NCI-H2081 treated with DMSO at 0.1 percent for 48 hours (cell line): ENCODE data around the gene RNH1.
"Not testable (repeated sequence)": the region's sequence is repeated elsewhere in the genome, so short reads cannot be mapped to it uniquely, and the experiment has no call there.

Experiments used
- DNase-seq: peaks from one replicate; lab custom pipeline; 2025; lab: John Stamatoyannopoulos, UW

The RNH1 gene

DNA sequence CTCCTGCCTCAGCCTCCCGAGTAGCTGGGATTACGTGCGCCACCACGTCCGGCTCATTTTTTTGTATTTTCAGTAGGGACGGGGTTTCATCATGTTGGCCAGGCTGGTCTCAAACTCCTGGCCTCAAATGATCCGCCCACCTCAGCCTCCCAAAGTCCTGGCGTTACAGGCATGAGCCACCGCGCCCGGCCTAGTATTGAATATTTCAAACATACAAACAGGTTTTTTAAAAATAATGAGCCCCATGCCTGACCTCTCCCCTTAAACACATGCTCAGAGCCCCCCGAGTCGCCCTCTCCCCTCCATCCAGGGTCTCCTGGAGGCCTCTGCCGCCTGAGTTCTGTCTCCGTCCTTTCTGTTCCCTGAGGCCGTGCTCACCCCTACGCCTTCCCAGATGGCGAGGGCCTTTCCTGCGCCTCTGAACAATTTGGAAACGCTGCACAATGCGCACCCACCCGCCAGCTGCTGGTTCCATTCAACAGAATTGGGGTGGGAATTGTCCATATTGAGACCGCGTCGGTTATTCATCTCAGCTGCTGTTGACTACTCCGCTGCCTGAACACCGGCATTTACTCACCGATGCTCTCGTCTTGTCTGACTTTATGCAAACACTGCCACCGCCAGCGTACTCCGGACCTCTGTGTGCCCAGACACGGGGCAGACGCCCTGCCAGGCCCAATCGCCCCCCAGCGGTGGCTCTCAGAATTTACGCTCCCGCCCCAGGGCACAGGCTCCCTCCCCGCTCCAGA is 13.6 kb upstream of the RNH1 start:
- no peak for DNase-seq

DNA sequence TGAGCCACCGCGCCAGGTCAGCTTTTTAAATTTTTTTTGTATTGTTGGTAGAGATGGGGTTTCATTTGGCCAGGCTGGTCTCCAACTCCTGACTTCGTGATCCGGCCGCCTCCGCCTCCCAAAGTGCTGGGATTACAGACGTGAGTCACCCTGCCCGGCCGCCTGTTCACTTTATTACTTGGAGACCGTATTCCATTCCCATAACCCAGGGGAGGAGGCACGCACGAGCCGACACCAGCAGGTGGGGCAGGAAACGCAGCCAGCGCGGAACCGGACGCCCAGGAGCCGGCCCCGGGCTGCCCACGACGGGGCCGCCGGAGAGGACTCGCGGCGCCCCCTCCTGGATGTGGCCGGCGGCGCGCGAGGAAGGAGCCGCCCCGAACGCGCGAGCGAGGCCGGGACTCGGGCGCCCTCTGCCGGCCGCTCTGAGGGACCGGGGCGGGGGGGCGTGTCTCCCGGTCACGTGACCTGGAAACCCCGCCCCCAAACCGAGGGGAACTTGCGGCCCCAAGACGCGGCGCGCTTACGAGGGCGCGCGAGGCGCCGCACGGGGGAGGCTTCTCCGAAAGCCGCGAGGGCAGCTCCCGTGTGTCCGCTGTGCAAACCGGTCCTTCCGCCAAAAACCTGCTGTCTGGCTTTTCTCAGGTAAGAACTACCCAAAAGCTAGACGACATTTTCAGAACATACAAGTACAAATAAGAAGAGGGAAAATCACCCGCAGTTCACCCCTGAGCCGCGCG is 11.6 kb upstream of the RNH1 start:
- DNase-seq, result no peak

DNA sequence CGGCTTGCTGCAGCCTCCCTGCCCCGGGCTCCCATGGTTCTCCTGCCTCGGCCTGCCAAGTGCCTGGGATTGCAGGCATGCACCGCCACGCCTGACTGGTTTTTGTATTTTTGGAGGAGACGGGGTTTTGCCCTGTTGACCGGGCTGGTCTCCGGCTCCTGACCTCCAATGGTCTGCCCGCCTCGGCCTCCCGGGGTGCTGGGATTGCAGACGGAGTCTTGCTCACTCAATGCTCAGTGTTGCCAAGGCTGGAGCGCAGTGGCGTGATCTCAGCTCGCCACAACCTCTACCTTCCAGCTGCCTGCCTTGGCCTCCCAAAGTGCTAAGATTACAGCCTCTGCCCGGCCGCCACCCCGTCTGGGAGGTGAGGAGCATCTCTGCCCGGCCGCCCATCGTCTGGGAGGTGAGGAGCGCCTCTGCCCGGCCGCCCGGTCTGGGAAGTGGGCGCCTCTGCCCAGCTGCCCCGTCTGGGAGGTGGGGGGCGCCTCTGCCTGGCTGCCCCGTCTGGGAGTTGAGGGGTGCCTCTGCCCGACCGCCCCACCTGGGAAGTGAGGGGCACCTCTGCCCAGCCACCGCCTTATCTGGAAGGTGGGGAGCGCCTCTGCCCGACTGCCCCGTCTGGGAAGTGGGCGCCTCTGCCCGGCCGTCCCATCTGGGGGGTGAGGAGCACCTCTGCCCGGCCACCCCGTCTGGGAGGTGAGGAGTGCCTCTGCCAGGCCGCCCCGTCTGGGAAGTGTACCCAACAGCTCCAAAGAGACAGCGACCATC is 10.1 kb upstream of the RNH1 start:
- not testable (repeated sequence) for DNase-seq

DNA sequence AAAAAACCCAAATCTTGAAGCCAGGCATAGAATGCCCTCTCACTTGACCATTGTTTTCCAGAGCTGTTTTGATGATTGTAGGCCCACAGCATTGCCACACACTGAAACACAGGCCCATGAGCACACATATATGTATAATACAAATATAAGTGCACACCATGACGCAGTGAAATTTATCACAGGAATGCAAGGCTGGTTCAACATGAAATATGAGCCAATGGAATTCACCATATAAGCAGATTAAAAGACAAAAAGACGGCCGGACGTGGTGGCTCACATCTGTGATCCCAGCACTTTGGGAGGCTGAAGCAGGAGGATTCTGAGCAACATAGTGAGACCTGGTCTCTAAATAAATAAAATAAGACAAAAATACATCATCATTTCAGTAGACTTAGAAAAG is 9.4 kb upstream of the RNH1 start:
- no peak for DNase-seq

DNA sequence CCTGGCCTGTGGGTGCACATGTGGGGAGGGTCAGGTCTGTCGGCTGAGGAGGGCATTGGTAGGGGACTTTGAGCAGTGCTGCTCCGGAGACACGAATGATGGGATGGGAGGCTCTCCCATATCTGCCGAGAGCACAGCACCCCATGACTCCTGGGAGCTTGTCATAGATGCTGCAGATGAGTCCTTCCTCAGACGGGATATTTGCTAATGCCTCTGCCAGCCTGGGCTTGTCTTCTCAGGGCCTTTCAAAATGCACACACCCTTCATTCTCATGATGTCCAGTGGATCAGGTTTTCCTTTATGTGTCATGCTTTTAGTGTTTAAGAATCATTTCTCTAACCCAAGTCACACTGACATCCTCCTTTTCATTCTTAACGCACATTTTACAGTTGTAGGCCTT is 8.1 kb upstream of the RNH1 start:
- DNase-seq, result no peak

DNA sequence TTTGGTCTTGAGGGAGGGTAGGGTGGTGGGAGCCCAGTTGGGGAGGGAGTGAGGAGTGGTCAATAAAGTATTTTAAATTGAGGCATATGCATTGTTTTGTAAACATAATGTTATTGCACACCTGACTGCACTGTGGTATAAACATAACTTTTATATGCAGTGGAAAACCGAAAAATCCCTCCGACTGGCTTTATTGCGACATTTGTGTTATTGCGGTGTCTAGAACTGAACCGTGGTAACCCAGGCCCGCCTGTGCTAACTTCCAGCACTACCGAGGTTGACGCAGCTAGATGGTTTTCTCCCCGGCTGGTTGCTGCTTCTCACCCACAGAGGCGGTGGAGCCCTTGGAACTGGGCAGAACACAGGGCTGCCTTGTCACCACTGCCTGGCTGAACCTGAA is 7.6 kb upstream of the RNH1 start:
- DNase-seq, result no peak

DNA sequence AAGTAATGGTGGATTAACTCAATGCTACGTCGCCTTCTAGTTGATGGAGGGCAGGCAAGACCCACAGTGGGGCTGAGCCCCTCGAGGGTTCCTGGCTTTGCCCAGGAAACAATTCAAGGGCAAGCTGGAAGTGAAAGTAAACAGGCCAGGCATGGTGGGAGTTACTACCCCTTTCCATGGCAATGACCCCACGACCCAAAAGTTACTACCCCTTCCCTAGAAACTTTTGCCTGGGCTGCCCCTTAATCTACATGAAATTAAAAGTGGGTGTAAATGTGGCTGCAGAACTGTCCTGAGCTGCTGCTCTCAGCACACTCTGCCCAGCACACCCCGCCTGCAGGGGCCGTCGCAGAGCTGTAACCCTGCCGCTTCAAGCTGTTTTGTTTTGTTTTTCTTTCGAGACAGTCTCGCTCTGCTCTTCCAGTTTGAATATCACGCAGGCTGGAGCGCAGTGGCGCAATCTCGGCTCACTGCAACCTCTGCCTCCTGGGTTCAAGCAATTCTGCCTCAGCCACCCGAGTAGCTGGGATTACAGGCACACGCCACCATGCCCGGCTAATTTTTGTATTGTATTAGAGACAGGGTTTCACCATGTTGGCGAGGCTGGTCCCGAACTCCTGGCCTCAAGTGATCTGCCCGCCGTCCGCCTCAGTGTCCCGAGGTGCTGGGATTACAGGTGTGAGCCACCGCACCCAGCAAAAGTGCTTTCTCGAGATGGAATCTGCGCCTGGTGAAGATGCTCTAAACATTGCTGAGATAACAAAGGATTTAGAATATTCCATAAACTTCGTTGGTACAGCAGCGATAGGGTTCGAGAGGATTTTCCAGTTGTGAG is 5.9 kb upstream of the RNH1 start:
- no peak for DNase-seq

DNA sequence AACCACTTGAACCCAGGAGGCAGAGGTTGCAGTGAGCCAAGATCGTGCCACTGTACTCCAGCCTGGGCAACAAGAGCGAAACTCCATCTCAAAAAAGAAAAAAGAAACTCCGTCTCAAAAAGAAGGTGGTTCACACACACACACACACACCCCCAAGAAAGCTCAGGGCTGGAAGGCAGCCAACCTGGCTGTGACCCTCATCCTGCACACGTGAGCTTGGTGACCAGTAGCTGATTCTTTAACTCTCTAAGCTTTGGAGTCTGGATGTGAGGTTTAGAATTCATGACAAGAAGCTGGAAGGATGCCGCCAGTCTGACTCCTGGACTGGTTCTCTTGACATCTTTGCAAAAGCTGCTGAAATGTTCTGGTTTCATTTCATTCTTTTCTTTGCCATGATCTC is 1.9 kb upstream of the RNH1 start:
- no peak for DNase-seq

DNA sequence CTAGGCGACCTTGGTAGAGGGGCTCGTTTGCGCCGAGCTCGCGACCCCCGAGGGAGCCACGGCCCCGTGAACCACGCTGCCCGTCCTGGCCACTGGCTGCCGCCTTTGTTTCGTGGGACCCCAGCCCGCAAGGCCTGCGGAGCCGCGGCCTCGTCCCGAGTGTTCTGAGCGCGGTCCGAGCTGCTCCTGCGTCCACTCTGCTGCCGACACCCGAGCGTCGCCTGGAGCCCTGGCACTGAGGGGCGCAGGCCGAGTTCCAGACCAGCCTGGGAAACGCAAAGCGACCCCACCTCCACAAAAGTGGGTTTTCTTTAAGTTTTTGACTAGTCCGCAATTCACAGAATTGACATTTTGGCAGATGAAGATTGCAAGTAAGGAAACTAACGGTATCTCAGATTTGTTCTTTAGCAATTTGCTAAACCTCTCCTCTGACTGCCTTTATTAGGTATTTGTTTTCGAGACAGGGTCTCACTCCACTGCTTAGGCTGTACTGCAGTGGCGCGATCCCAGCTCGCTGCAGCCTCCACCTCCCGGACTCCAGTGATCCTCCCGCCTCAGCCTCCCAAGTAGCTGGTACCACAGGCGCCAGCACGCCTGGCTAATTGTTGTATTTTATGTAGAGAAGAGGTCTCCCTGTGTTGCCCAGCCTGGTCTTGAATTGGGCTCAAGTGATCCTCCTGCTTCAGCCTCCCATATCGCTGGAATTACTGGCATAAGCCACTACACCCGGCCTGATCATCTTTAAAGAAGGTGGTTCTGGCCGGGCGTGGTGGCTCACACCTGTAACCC is 879 bp upstream of the RNH1 start:
- no peak for DNase-seq

DNA sequence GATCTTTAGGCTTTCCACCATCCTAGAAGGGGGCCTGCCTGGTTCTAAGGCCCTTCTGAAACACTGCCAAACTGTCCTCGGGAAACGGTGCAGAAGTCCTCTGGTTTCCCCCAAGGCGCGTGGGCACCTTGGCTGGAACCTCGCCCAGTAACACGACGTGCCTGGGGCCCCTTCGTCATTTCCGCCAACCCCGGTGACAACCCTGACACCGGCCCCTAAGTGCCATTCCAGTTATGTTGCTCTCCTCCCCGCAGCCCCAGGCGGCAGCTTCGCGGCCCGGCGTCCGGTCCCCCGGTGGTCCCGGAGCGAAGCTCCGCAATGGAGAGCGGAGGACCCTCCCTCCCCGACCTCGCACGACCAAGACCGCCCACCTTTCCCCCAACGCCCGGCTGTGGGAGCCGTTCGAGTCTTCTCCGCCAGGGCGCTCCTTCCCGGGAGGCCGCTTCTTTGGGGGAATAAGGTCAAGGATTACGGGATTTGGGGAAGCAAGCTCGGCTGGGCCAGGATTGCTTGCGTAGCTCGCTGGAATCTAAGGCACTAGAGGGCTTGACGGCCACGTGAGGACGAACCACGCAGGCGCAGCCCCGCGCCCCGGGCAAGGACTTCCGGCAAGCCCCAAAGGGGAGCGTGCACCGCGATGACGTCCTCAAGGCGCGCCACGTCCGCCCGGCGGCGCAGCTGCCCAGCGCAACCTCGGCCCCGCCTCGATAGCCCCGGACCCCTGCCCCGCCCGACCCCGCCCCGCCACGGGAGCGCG is 626 bp downstream of the RNH1 start:
- DNase-seq, result peak; percentile 78

DNA sequence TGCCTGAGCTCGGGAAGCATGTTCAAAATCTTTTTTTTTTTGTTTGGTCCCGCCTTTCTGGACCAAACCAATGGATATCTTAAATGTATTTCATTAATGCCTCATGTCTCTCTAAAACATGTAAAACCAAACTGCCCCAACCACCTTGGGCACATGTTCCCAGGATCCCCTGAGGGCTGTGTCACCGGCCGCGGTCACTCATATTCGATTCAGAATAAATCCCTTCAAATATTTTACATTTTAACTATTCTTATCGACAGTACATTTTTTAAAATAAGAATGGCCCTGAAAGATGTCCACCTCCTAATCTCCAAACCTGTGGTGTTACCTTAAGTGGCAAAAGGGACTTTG is 2.1 kb downstream of the RNH1 start:
- DNase-seq, result no peak

DNA sequence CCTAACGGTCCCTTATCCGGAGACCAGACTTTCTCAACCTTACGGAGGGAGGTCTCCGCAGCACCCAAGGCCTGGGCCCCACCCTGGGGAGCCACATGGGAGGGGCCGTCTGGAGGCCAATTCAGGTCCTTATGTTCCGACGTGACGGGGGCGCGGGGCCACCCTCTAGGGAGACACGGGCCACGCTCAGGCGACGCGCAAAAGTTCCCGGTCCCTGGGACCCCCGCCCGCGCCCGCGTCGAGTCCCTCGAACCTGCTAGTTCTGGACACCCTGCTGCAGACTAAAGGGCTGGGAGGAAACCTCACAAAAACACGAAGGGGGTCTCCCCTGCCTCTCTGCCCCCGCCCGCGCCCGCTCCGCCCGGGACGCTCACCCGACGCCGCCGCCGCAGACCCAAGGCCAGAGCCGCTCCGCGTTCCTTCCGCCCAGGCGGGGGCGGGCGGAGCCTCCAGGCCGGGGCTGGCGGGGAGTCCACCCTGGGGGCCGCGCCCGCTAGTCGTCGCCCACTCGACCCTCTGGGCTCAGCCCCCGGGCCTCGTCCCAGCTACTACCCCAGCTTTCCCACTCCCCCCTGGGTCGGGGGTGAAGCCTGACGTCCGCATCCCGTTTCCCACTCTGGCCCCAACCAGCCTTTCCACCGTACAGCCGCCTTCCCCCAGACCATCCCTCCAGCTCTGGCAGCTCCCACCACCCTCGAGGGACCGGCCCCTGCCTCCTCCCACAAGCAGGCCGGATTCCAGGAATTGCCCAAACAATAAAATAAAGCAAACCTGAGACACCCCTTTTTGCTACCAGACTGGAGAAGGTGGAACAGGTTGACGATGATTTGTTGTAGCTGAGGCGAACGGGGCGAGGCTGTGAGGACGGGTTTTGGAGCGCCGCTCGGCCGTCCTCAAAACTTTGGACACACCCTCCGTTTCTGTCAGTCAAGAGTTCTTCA is 2.7 kb downstream of the RNH1 start:
- no peak for DNase-seq

DNA sequence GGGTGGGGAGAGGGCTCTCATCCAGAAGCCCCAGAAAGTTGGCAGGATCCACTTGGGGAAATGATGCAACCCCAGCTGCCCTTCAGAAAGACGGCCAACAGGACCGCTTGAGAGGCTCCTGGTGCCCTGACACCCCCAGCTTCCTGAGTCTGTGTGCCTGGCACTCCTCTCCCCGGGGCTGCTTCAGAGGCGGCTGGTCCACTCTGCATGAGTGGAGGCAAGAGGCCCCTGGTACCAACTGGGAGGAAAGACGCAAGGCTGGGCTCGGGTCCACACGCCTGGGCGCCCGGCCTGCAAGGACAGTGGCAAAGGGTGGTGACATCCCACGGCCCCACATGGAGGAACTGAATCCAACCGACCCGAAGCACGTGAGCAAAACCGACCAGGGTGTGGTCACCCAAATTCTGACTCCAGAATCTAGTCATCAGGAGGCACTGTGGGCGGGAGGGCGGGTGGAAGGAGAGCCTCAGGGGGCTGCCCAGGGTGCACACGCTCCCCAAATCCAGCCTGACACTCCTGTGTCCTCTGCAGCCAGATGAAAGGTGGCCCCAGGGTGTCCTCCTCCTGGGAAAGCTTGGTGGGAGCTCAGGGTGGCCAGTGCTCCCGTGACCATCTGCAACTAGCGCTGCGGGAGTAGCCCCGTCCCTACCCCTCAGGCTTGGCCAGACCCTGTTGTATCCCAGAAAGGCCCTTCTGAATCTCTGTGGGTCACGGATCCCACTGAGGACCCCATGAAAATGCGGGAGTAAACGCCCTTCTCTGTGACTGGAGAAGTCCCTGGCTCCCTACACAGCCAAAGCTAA is 3.7 kb downstream of the RNH1 start:
- DNase-seq, result no peak

DNA sequence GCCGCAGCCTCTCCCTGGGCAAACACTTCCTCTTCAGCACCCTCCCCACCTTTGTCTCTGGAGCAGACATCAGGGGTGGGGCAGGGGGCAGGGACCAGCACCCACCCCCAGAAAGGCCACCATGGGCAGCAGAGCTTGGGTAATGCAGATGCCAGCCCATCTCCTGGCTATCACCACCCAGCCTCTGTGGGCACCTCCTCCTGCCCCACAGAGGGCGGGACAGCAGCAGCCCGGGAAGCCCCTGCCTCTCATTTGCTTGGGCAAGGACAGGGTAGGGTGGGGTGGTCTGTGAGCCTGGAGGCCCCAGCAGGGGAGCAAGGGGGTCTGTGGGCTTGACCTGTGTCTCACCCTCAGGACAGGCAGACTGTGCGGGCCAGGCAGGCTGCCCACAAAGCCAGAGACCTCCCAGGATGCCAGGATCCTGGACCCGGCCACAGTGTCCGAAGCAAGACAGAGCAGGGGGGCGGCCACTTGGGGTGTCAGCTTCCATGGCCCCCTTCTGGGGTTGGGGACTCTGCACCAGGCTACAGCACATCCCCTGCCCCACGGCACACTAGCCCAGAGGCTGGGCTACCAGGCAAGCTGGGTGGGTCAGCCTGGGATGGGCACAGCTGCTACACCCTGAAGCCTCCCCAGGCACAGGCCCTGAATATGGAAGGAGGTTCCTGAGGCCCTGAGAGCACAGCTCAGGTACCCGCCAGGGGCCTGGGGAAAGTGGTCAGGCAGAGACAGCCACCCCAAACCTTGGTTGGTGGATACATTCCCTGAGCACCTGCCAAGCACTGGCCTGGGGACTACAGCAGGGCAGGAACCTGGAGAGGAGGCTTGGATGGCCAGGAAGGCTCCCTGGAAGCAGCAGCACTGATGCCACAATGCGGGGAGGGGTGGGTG is 4.5 kb downstream of the RNH1 start:
- no peak for DNase-seq

DNA sequence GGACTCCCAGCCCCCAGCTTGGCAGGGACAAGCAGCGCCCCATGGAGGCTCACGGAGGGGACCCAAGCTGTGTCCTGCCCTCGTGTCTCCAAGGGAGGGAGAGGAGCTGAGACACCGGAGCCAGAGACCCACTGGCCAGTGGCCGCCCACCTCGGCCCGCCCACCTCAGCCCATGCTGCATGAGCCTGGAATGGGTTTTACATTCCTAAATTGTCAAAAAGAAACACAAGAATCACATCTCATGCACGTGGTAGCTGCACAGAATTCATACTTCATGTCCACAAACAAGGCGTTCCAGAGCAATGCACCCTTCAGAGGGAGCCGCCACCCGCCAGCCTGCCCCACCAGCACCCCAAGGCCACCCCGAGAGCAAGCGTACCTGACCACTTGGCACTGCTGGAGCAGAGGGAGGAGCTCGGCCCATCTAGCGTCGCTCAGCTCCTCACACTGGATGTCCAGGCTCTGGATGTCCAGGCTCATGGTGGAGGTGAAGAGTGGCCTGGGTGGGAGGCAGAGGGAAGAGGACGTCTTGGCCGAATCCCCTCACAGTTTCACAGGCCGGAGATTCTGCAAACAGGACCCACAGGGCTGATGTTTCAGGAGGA is 5.3 kb downstream of the RNH1 start:
- DNase-seq, result no peak

DNA sequence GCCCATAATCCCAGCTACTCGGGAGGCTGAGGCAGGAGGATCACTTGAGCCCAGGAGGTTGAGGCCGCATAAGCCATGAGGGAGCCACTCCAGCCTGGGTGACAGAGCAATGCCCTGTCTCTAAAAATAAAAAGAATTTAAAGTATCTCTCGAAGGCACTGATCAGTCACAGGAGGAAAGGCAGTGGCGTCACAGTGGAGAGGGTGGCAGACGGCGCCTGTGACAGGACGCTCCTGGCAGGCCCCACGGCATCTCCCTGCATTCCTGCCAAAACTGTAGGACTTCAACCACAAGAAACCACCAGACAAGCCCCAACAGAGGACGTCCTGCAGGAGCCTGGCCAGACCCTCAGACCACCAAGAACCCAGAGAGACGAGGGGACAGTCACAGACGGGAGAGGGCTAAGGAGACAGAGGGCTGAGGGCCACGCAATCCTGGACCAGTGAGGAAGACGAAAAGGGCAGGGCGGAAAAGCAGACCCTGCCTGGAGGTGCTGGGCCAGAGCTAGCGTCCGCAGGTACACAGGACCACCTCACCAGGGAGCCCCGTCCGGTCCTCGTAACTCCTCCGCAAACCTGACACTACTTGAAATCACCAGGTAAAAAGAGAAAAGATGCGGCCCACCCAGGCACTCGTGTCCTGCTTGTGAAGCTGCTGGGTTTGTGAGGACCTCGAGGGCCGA is 5.9 kb downstream of the RNH1 start:
- no peak for DNase-seq
